BE2C (cell line): ENCODE results near the gene SLC38A8.

ENCODE experiments used
- DNase-seq: peaks from one replicate; pipeline ENCODE4 v3.0.0-alpha.2; 2020
- H3K27me3 ChIP-seq: fragments of 250-450 bp; sonication (Bioruptor Pico); 2 replicates; pipeline ENCODE4 v1.5.1; 2020; ENCODE audit warnings: mild to moderate bottlenecking
- H3K36me3 ChIP-seq: fragments of 250-450 bp; sonication (Bioruptor Pico); 2 replicates; pipeline ENCODE4 v1.5.1; 2020; ENCODE audit warnings: mild to moderate bottlenecking
- H3K4me1 ChIP-seq: fragments of 250-450 bp; sonication (Bioruptor Pico); 2 replicates; pipeline ENCODE4 v1.5.1; 2020
- H3K4me3 ChIP-seq: 2 replicates; pipeline ENCODE4 v1.5.1; 2011; ENCODE audit warnings: low read depth, low read length
- H3K9me3 ChIP-seq: fragments of 250-450 bp; sonication (Bioruptor Pico); 2 replicates; pipeline ENCODE4 v1.5.1; 2020
- TF ChIP-seq, protein P1 (sequence below): IDR thresholded peaks from 2 replicates; pipeline ENCODE4 v1.5.1; 2012; ENCODE audit warnings: mild to moderate bottlenecking, low read depth, low read length

SLC38A8 gene

GRCh38 chr16:84055801-84056634 lies 13.4 kb upstream of the SLC38A8 start:
- Histone ChIP-seq H3K4me1 (no peaks in the 10 kb centered on the region), H3K9me3 (no peaks in the 10 kb centered on the region), H3K27me3 (no peaks in the 10 kb centered on the region), H3K4me3 (no peak overlapping the region), H3K36me3 (peaks cover 46% of the 10 kb centered on the region)
- no peak for DNase-seq
- TF ChIP-seq, protein P1, sequence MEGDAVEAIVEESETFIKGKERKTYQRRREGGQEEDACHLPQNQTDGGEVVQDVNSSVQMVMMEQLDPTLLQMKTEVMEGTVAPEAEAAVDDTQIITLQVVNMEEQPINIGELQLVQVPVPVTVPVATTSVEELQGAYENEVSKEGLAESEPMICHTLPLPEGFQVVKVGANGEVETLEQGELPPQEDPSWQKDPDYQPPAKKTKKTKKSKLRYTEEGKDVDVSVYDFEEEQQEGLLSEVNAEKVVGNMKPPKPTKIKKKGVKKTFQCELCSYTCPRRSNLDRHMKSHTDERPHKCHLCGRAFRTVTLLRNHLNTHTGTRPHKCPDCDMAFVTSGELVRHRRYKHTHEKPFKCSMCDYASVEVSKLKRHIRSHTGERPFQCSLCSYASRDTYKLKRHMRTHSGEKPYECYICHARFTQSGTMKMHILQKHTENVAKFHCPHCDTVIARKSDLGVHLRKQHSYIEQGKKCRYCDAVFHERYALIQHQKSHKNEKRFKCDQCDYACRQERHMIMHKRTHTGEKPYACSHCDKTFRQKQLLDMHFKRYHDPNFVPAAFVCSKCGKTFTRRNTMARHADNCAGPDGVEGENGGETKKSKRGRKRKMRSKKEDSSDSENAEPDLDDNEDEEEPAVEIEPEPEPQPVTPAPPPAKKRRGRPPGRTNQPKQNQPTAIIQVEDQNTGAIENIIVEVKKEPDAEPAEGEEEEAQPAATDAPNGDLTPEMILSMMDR = no peak

DNA sequence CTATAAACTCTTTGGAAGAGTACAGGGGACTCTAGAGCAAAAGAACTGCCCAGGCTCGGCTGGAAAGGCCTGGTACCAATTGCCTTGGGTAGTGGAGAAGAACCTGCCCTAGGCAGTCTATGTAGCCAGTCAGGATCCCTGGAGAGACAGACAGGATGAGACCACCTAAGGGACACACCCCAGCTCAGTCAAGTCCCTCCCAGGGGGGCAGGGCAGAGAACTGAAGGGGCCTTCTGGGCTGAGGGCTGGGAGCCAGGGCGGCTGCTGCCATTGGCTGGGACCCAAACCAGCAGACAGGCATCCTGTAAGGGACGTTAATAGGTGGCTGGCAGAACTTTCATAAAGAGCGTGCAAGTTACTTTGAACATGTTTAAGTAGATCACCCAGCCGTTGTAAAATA lies 12.8 kb upstream of the SLC38A8 start:
- Histone ChIP-seq H3K27me3 (no peaks in the 10 kb centered on the region), H3K4me3 (no peak overlapping the region), H3K36me3 (peaks cover 43% of the 10 kb centered on the region), H3K4me1 (no peaks in the 10 kb centered on the region), H3K9me3 (no peaks in the 10 kb centered on the region)
- TF ChIP-seq, protein P1 = no peak
- no peak for DNase-seq

DNA sequence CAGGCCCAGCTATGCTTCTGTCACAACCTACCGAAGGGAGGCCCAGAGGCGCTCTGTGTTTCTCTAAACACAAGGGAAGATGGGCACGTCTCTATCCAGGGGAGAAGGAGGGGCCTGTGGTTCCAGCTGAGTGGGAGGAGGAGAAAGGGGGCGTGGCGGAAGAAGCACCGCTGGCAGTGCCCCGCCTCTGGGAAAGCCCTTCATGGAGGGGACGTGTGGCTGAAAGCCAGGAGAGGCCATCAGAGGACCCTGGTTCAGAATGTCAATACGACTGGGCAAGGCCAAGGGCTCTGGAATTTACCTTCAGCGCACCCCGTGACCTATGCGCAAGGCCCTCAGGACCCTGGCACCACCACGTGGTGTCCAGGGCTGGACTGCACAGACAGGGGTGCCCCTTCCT lies 12.3 kb upstream of the SLC38A8 start:
- Histone ChIP-seq H3K4me1 (no peaks in the 10 kb centered on the region), H3K36me3 (peaks cover 43% of the 10 kb centered on the region), H3K27me3 (no peaks in the 10 kb centered on the region), H3K4me3 (no peak overlapping the region), H3K9me3 (no peaks in the 10 kb centered on the region)
- DNase-seq = no peak
- TF ChIP-seq, protein P1 = no peak

- no peaks in the 10 kb centered on the region for H3K9me3 ChIP-seq
- no peaks in the 10 kb centered on the region for H3K27me3 ChIP-seq
- DNase-seq = no peak
- H3K36me3 ChIP-seq = peaks cover 40% of the 10 kb centered on the region
- H3K4me3 ChIP-seq = no peak overlapping the region
- H3K4me1 ChIP-seq = no peaks in the 10 kb centered on the region
- TF ChIP-seq, protein P1 = no peak
Observed at GRCh38 chr16:84054271-84054670, 11.7 kb upstream of the SLC38A8 start.

DNA sequence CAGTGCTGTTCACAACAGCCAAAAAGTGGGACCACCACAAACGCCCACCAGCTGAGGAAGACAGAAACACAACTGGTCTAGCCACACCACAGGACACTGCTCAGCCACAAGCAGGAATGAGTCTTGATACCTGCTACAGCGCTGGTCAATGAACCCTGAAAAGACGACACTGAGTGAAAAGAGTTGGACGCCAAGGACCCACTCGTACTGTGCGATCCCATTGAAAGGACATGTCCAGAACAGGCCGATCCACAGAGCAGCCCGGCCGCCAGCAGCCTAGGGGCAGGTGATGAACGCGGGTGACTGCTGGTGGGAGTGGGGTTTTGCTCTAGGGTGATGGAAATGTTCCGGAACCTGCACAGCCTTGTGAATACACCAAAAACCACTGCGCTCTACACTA lies 10.6 kb upstream of the SLC38A8 start:
- H3K4me1 ChIP-seq = no peaks in the 10 kb centered on the region
- no peak overlapping the region for H3K4me3 ChIP-seq
- H3K27me3 ChIP-seq = no peaks in the 10 kb centered on the region
- no peak for DNase-seq
- TF ChIP-seq, protein P1 = no peak
- H3K9me3 ChIP-seq = no peaks in the 10 kb centered on the region
- H3K36me3 ChIP-seq = peaks cover 35% of the 10 kb centered on the region

GRCh38 chr16:84052071-84052622 lies 9.6 kb upstream of the SLC38A8 start:
- peaks cover 30% of the 10 kb centered on the region for H3K36me3 ChIP-seq
- no peak overlapping the region for H3K4me3 ChIP-seq

More at GRCh38 chr16:84052071-84052622, 9.6 kb upstream of the SLC38A8 start:
- H3K4me1 ChIP-seq = no peaks in the 10 kb centered on the region
- no peaks in the 10 kb centered on the region for H3K27me3 ChIP-seq
- H3K9me3 ChIP-seq = no peaks in the 10 kb centered on the region
- TF ChIP-seq, protein P1 = no peak
- no peak for DNase-seq
